GM18502 (cell line): ENCODE measurements around the gene ATF3.

Experiments
- ATAC-seq: cut with Tn5 transposase; IDR thresholded peaks from one replicate; pipeline ENCODE4 v1.9.1; 2021; ENCODE audit warnings: mild to moderate bottlenecking; ENCODE audit not compliant: unreplicated experiment, poor library complexity

Gene ATF3

DNA sequence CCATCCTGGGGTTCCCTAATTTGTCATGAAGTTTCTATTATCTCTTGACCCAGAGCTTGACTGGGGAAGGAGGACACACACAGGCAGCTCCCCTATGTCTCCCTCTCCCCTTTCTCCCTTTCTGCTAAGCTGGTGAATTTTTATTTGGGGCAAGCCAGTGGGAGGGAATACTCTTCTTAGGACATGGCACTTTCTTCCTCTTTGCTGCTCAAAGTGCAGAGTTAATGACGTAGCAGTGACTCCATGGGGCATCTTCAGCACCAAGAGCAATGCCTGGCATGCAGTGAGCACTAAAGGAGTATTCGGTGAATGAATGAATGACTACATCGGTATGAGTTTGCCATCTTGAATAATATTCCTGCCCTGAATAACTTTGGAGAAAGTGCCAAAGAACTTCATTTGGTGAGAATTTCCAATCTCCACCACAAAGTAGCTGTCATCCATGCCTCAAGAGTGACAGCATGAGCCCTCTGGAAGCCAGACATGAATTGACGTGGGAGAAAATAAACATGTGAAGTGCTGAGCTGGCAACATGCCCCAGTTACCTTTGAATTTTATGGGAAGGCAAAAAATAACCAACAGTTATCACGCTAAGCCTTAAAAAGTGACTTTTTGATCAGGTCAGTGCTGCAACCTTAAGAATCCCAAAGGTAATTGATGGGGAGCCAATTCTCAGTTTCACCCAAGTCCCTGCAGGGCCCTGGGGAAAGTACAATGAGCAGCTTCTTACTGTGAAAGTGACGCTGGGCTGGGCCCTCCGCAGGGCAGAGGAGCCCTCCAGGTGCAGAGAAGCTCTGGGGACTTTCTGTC is 22.1 kb upstream of the ATF3 start:
- ATAC-seq = peak; percentile 93

DNA sequence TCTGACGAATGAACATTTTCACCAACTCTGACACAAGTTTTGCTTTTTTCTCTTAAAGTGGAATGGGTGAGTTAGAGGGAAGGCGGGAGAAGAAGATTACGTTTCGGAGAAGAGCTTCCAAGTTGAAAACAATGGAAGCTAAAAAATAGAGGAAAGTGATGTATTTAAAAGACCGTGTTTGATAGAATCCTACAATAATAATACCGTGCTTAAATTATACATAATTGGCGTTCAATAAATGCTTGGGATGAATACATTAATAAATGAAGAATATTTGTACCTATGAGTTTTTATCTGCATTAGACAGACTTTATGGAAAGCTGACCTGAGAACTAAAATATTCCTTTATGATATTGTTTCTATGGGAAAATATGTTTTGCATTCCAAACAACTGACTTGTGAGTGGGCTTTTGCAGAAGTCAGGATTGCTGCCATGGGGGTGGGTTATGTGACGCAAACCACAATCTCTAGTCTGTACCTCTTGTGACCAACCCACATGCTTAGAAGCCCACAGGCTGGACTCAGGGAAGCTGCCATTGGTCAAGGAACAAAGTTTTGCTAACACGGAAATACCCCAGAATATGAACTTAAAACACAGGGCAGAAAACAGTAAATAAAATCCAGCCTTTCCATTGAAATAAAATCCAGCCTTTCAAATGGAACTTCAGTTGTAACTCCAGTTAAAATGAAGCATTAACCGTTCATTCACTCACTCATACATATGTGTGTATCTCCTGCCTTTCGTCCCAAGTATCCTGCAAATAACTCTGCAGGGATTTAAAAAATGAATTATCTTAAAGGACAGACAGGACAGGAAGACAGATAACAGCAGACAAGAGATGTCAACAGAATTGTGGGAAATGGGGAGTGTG is 21.3 kb upstream of the ATF3 start:
- no peak for ATAC-seq

DNA sequence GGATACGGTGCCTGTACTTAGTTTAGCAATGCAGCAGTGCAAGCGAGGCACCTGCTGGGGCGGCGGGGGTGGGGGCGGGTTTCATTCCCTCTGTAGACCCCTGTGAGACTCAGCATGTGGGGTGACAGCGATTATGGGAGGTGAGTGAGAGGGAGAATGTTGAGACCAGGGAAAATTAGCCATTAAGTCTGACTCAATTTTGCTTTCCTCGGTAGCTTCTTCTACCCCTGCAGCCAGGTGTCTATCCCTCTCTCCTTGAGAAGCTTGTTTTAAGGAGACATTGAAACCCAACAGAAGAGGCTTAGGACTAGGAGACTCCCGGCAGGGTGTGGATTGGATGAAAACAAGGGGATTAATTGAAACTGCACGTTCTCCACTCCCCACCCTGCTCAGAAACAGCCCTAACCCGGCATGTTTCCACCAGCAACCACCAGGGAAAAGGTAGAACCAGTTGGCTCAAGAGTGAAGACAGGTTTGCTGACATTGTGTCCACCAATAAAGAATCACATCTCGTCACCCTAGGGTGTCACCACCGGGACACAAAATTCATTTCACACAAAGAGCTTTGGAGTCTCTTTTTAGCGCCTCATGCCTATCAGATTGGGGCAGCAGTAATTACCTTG is 20.6 kb upstream of the ATF3 start:
- no peak for ATAC-seq

DNA sequence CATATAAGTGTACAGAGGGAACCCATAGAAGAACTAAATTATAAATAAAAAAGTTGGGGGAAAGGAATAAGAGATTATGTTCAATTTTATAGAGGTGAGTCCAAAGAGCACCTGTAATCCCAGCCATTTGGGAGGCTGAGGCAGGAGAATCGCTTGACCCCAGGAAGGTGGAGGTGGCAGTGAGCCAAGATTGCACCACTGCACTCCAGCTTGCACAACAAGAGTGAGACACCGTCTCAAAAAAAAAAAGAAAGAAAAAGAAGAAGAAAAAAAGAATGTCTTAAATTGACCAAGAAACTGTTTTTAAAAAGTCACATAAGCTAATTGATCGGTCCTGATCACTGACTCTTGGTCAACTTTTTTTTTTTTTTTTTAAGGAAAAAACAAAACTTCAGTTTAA is 19.1 kb upstream of the ATF3 start:
- no peak for ATAC-seq

DNA sequence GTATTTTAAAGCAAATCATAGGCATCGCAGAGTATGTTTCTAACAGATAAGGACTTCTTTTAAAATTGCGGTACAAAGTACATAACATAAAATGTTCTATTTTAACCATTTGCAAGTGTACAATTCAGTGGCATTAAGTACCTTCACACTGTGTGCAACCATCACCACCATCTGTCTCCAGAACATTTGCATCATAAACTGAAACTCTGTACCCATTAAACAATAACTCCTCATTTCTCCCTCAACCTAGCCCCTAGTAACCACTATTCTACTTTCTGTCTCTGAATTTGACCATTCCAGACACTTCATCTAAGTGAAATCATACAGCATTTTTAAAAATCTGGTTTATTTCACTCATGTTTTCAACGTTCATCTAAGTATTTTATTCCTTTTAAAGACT is 16.6 kb upstream of the ATF3 start:
- ATAC-seq = no peak

DNA sequence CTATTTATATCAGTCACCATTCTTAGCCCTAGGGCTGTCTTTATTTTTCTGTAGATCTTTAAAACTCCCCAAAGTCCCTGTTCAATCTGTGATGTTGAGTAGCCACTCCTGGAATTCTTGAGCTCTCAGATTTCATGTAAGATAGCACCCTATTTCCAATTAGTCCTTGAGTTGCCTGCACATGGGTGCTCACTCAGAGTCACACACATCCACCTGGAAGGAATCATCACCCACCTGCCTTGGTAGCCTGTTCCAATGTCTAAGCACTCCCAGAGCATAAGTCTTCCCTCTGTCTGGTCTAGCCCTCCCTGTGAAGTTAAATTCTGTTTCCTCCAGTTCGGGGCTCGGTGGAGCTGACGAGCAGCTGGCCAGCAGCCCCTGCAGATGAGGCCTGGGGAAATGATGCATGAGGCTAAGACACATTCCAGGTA is 14.7 kb upstream of the ATF3 start:
- no peak for ATAC-seq

DNA sequence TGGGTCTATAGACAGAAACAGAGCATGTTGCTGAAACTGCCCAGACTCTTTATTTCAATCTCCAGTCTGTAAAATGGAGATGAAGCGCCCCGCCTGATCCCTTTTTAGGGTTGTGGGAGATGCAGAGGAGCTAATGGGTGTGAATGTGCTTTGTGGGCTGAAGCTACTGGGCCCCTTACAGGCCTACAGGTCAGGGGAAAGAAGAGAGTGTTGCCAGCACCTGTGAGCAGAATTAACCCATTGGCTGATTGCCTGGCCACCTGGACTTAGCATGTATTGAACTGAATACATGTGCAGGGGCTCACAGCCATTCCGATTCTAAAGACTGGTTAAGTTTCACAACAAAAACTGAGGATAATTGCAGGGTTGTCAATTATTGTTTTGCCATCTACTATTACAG is 13.9 kb upstream of the ATF3 start:
- no peak for ATAC-seq

DNA sequence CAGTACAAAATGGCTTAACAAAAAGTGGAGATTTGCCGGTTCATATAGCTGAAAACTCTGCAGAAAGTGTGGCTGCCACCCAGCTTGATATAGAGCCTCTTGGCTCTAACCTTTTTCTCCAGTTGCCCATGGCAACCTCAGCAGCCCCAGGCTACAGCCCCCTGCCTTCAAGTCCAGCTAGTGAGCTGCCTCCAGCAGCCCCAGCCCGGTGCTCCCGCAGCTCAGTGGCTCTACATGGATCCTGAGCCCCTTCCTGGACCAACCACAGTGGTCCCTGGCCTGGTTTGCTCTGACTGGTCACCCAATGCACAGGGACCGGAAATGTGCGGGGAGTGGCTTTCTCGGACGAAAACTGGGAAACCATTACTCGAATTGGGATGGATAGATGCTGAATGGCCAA is 13.3 kb upstream of the ATF3 start:
- ATAC-seq = no peak

DNA sequence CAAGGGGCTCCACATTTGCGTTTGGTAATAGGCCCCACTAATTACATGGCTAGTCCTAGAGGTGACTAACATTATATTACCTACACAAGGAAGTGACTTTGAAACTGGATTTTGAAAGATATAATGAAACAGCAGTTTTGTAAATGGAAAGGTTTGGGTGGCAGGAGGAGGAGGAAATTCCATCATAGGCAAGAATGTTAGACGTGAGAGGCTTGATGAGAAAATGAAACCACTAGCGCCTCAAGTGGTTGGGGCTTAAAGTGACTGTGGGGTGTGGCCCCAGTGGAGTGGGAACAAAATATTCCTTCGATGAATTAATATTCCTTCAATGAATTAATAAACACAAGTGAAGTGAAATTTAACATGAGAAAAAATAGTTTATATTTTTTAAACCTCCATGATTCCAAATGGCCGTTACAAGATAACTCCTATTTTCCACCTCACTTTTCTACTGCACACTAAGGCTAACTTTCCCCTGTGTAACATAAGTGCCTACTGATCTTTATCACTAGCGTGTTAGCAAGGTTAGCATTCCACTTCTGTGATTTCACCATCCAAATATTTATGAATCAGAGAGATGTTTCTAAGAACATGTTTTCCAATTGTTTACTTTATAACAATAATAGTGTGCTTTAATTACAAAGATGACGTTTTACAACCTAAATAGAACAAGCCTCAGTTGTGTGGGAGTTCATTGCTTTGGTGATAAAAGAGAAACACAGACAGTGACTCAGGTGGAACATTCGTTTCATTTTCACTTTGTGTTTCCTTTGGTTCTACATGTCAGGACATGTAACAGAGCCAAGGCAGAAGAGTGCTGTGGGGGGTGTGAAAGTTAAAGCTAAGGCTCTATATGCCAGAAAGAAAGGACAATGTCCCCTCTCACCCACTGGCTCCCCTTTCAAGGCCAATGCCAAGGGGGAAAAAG is 12.5 kb upstream of the ATF3 start:
- ATAC-seq = peak; percentile 97

DNA sequence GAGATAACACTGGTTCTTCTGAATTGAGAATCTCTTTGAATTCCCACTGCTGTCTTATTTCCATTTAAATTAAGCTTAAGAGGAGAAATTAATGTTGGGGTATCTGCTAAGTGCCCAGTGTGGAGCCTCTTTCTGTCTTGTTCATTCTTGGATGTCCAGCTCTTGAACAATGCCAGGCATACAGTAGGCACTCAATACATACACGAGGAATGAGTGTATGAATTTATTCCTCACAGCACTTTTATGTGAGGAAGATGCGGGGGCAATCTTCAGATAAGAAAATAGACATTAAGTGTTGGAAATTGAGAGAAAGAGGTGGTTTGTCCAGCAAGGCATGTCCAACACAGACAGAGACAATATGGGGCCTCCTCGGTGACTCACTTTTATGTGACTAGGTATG is 11.8 kb upstream of the ATF3 start:
- no peak for ATAC-seq

DNA sequence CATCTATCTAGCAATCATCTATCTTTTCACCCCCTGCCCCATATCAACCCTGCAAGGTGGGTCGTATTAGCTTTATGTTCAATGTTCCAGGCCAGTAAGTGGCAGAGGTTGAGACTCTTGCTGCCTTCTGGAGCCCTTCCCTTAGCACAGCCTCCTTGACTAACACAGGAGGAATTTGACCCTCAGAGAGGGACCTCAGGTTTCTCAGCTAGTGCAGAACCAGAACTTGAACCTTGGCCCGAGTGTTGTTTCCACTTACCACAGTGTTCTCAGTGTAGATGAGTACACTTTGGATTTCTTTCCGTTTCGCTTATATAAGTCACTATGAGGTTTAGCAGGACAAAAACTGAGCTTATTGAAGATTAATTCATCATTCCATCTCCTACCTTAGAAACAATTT is 11.1 kb upstream of the ATF3 start:
- no peak for ATAC-seq

DNA sequence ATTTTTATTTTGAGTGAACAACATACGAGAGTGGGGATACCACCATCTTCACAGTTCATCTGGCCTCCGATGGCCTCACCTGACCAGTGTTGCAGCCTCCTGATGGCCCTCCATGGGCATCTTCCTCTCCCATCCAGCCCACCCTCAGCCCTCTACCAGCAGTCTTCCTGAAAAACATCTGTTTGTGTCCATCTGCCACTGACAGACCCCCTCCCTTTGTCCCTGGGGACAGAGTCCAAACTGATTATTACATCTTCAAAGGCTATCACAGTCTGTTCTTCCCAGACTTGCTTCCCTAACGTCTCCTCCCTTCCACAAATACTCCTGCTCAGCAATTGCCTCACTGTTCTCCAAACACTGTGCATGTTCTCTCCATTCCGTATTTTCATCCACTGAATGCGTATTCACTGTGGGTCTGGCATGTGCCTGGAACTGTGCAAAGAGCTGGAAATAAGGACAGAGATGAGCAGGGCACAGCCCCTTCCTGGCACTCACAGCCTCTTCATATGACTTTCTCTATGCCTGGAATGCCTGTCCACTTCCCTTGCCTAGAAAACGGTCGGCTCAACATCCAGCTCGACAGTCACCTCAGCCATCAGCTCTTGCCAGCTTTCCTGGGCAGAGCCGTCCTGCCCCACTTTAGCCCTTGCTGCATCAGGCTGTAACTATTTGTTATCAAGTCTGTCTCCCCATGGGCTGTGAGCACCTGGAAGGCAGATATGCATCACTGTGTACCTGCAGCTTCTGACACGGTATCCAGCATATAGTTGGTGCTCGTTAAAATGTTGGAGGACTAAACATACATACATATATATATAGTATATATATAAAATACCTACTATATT is 8.3 kb upstream of the ATF3 start:
- ATAC-seq = no peak

DNA sequence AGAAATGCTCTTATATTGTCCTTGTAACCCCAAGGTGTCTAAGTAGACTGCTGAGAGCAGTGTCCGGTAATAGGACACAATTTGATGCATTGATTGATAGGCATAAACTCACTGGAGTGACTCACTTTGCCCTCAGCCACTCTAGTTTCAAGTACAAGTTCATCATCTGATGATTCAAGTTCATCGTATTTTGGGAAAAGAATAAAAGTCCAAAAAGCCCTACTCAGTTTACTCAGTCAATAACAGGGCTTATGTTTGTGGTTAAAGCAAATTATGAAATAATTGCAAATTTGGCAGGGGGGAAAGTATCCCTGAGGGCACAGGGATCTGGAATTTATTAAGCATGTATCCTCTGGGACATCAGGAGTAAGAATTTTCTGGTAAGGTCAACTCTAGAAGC is 7.6 kb upstream of the ATF3 start:
- ATAC-seq = no peak

DNA sequence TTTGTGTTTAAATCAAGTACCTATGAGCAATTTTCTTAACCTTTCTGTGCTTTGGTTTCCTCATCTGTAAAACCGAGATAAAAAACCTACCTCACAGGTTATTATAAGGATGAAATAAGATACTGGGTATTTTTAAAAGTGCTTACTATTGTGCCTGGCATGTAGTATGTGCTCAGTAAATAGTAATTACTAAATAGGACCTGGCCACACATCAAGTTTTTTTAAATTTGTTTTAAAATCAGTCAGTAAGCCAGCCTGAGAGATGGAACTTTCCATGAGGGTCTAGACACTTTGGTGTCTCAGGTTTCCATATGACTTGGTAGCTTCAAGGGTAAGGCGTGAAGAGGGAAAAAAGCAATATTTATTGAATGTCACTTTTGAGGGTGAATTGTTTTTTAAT is 7.0 kb upstream of the ATF3 start:
- no peak for ATAC-seq

DNA sequence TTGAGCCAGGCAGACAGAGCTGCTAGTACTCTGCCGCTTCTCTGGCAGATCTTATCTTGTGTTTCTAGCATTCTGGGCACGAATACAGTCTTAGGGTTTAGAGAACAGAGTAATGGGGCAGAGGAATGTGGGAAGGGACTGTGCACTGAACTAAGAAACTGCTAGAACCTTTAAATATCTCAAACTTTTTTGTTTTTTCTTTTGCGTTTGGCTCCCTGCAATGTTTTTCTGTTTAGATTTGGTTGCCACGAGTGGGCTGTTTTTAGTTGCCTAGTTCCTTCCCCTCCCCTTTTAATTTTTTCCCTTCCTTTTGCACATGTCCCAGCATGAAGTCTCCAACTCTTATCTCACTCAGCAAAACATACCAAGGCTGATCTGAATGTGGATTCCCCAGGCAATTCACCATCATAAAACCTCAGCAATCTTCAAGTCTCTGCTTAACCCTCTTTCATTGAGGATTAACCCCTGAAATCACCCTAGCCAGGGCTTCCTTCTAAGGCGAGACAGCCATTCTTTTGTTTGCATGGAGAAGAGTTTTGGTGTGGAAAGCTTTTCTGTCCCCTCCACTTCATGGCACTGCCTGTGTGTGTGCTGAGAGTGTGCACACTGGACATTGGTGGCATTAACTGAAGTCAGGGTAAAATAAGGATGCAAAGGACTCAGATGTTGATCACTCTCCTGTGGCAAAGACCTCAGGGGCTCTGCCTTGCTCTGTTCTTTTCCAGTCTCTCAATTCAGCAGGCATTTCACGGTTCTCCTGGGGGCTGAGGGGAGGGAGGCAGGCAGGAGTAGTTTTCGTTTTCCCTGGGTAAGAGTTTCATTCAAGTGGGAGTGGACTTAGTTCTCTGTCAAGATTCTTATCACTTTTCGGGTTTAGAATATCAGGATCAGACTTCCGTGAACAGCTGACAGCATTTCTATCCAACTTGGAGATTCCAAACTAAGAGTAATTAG is 2.8 kb upstream of the ATF3 start:
- ATAC-seq = no peak

DNA sequence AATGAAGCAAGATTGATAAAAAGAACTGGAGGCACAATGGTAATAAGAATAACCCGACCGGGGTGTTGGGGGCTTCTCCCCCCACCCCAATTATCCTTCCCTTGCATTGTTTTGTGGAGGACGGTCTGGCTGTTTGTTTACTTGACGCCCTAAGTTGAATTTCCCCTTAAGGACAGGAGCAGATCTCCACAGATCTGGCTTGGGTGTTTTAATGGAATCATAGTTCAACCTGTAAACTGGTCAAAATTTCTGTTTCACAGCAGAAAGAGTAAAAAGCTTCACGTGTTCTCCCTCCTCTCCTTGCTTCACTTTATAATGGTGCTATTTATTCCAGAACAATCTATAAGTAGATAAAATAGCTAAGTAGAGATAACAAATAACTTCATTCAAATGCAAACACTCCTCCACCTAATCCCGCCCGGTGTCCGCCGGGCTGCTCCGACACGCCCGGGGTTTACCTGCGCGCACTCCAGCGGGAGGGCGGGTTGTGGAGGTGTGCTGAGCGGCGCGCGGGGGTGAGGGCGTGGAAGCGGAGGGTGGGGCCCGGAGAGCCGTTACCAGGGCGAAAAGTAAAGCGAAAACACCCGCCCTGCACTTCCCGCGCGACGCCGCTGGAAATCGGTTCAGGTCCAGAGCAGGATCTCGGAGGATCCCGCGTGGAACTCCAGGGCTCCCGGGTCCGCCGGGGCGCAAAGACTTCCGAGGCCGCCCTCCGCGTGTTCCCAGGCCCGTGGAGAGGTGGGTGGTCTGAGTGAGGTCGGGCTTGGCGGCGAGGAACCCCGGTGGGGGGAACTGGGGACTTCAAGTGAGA is 2.0 kb upstream of the ATF3 start:
- no peak for ATAC-seq

DNA sequence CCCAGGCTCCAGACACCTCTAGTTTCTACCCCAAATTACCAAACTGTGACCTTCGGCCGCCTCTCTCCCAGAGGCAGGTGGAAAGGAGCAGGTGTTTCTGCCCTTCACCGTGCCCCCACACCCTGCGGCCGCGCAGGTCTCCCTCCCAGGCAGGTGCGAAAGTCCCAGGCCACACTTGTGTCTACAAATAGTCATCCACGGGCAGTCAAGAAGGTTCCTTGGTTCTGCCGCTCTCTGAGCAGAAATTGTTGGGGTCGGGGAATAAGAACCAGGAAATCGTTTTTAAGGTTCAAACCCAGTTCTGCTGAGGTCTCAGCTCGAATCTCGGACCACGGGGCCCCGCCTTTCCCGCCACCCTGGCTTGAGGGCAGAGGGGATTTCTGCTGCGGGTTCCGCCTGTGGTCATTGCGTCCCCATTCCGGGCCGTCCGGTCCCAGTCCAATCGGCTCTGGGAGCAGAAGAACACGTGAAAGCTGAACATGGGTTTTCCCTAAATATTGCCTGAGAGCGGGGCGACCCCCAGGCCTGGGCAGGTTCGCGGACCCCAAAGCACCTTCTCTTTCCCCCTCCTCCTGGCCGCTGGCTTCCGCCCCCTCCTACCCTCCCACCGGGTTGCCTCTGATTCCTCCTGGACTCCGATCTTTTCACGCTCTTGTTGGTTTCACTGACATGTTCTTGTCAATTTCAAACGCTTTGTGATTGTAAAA is 1.2 kb upstream of the ATF3 start:
- no peak for ATAC-seq
